Stimulated activated CD4-positive, alpha-beta T cell treated with anti-CD3 and anti-CD28 coated beads, Interleukin-2, amount 100 ng/mL, for 4 hours (primary cell): ENCODE data around the gene ACSM2B.
"Not testable (repeated sequence)": the region's sequence is repeated elsewhere in the genome, so short reads cannot be mapped to it uniquely, and the experiment has no call there.

Experiments used
- DNase-seq: peaks from one replicate; pipeline ENCODE4 v3.0.0-alpha.2; 2020; ENCODE audit warnings: low read depth

Gene ACSM2B, protein sequence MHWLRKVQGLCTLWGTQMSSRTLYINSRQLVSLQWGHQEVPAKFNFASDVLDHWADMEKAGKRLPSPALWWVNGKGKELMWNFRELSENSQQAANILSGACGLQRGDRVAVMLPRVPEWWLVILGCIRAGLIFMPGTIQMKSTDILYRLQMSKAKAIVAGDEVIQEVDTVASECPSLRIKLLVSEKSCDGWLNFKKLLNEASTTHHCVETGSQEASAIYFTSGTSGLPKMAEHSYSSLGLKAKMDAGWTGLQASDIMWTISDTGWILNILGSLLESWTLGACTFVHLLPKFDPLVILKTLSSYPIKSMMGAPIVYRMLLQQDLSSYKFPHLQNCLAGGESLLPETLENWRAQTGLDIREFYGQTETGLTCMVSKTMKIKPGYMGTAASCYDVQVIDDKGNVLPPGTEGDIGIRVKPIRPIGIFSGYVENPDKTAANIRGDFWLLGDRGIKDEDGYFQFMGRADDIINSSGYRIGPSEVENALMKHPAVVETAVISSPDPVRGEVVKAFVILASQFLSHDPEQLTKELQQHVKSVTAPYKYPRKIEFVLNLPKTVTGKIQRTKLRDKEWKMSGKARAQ

DNA sequence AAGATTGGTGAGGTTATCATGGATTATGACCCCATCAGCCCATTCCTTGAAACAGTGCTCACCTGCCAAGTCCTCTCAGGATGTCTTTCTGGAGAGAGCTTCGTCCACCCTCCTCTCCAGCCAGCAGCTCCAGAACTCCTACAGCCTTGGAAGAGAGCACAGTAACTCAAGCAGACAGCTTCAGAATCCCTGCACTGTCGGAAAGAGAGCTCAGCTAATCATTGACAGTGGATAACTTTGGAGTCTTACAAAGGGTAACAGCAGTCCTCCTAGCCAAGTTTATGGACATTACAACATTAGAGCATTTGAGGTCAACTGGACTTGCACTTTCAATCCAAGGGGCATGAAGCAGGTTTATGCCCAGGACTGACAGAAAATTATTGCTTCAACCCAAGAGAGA lies at the start of gene ACSM2B:
Gene ACSM2B (minus strand): TSS at position 223 of the 400 bp plus-strand sequence. CDS start 11,522 bp downstream, outside the sequence.
- DNase-seq = not testable (repeated sequence)

DNA sequence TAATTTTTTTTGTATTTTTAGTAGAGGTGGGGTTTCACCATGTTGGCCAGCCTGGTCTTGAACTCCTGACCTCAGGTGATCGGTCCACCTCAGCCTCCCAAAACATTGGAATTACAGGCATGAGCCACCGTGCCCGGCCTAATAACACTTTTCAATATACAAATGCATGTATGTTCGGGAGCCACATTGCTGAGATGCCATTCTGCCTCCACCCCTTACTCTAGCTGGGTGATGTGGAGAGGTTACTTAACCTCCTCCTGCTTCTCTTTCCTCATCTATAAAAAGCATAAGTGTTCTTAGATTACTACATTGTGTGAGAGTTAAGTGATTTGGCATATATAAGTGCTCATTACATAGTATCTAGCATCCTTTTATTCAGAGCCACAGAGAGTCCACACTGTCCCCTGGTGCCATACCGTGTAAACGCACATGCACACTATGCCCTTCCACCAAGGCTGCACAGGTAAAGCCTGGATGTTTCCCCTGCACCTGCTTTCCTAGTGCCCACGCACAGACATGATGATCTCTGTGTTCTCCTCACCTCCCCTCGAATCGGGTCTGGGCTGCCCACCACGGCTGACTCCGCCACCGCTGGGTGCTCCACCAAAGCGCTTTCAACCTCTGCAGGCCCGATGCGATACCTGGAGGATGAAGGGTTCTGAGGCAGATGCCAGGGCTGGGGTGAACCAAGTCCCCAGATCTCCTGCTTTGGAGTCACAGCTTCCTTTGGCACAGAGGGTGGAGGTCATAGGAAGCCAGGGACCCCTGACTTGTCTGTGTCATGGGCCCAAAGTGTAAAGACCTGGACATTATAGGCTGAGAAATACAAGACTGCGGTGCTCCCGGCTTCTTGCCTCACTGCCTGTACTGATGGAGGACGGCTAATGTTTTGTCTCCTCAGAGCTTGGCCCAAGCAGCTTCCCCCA lies 49.0 kb upstream of the ACSM2B start:
- no peak for DNase-seq

DNA sequence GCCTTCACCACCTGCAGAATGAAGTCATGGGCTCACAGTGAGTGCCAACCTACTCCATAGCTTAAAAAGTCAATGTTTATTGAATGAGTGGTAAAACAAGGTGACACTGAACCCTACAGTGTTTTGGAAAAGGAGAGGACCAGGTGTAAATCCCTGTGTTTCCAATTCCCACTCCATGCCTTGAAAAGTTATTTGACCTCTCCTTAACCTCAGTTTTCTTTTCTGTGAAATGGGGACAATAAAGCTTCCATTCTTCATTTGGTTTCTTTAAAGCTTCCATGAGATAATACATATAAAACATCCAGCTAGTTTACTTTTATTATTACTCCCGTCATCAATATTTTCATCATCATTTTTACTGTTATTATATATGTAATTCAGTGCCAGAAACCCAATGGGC lies 48.0 kb upstream of the ACSM2B start:
- DNase-seq = no peak

DNA sequence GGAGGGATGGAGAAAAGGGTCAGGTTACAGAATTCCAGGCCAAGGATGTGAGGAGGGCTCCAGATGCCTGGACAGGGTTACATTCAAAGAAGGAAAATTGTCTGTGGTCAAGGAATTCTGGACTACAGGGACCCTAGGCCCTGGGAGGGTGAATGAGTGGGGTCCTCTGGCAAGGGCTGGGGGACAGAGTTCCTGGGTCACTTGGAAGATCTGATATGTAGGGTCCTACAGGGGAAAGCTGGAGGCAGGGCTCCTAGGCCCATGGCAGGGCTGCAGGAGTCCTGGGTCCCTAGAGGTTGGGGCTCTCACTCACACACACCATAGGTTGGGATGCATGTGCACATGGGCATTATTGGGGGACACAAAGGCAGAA lies 46.3 kb upstream of the ACSM2B start:
- no peak for DNase-seq

DNA sequence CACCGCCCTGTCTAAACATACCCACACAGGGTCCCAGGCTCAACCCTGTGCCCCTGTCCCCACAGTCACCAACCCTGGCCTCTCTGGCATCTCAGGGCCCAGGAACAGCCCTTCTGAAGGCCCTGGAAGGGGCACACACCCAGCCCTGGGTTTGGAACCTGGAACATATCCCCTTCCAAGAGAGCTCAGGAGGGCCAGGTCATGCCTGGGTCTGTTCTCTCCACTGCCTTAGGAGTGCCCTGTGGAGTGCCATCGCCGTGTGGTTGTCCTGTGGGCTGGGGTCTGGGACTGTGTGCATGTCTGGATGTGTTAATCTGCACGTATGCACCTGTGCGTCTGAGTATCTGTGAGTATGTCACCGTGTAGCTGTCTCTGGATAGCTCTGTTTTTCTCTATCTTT lies 45.2 kb upstream of the ACSM2B start:
- no peak for DNase-seq

DNA sequence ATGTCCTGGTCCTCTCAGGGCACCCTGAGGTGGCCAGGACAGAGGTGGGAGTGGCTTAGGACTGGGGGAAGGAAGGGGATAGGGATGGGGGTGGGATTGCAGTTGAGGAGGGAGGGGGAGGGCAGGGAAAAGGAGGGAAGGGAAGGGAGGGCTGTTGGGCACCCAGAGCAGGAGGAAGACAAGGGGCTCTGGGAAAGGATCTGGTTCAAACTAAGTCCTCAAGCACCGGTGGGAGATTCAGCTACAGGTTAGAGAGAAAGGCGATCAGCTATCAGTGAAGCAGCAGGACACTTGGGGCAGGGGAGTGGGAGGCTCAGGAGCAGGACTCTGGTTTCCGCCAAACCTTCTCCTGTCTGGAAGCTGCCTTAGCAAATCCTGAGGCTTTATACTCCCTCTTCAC lies 44.6 kb upstream of the ACSM2B start:
- DNase-seq = no peak

DNA sequence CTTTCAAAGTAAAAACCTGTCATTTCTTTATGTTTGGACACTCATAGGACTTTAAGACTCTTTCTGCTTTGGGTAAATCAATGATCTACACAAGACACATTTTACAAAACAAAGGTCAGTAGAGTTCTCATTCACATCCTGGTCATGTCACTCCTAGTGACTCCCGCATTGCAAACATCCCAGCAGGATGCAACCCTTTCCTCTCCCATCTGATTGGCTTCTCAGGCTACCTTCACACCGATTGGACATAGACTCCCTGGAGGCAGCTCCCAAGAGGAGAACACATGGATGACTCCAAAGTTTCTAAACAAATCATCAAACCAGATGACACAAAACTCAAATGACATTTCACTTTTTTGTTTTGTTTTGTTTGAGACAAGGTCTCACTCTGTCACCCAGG lies 43.8 kb upstream of the ACSM2B start:
- no peak for DNase-seq

DNA sequence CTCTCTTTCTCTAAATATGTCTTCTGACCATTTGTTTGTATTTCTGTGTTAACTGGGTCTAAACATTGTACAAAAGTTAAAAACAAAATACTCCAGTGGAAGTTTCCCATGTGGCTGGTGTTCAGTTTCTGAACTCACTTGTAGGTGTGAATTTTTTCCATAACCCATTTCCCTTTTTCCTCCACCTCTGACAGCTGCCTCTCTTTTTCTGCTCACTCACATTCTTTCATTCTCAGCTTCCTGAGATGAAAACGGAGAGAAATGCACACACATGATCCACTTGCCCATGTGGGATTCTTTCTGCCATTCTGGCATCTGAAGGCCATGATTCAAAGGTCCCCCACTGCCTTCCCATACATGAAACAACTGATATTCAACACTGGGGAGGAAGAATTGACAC lies 41.1 kb upstream of the ACSM2B start:
- DNase-seq = no peak

DNA sequence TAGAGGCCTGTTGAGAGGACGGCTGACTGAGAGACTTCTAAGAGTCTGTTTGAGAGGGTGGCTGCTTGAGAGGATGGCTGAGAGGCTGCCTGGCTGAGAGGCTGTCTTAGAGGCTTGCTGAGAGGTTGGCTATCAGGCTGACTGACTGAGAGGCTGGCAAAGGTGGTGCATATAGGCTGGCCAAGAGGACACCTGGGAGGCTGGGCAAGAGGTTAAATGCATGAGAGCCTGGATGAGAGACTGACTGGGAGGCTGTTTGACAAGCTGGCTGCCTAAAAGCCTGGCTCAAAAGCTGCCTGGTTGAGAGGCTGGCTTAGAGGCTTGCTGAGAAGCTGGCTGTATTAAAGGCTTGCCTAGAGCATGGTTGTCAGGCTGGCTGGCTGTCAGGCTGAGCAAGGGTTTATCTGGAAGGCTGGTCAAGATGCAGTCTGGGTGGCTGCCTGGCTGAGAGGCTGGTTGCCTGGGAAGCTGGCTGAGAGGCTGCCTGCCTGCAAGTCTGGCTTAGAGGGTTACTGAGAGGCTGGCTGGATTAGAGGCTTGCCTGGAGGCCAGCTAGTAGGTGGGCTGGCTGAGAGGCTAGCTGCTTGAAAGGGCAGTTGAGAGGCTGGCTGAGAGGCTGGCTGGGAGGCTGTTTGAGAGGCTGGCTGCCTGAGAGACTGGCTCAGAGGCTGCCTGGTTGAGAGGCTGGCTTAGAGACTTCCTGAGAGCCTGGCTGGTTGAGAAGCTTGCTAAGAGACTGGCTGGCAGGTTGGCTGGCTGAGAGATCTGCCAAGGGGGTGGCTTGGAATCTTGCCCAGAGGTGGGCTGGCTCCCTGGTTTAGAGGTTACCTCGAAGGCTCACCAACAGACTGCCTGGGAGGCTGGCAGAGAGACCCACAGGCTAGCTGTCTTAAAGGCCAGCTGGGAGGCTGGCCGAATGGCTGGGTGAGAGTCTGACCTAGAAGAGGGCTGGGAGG lies 38.3 kb upstream of the ACSM2B start:
- DNase-seq = no peak

DNA sequence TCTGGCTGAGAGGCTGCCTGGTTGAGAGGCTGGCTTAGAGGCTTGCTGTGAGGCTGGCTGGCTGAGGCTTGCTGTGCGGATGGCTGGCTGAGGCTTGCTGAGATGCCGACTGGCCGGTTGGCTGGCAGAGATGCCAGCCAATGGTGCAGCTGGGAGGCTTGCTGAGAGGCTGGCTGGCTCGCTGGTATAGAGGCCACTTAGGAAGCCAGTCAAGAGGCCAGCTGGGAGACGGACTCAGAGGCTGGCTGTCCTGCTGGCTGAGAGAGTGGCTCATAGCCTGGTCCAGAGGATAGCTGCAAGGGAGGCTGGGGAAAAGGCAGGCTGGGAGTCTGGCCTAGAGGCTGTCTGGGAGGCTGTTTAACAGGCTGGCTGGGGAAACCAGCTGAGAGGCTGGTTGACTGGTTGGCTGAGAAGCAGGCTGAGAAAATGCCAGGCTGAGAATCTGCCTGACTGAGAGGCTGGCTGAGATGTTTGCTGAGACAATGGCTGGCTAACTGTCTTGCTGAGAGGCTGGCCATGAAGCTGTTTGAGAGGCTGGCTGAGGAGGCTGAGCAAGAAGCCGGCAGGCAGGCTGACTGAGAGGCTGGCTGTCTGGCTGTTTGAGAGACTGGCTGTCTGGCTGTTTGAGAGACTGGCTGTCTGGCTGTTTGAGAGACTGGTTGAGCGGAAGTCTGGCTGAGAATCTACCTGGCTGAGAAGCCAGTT lies 37.5 kb upstream of the ACSM2B start:
- no peak for DNase-seq

DNA sequence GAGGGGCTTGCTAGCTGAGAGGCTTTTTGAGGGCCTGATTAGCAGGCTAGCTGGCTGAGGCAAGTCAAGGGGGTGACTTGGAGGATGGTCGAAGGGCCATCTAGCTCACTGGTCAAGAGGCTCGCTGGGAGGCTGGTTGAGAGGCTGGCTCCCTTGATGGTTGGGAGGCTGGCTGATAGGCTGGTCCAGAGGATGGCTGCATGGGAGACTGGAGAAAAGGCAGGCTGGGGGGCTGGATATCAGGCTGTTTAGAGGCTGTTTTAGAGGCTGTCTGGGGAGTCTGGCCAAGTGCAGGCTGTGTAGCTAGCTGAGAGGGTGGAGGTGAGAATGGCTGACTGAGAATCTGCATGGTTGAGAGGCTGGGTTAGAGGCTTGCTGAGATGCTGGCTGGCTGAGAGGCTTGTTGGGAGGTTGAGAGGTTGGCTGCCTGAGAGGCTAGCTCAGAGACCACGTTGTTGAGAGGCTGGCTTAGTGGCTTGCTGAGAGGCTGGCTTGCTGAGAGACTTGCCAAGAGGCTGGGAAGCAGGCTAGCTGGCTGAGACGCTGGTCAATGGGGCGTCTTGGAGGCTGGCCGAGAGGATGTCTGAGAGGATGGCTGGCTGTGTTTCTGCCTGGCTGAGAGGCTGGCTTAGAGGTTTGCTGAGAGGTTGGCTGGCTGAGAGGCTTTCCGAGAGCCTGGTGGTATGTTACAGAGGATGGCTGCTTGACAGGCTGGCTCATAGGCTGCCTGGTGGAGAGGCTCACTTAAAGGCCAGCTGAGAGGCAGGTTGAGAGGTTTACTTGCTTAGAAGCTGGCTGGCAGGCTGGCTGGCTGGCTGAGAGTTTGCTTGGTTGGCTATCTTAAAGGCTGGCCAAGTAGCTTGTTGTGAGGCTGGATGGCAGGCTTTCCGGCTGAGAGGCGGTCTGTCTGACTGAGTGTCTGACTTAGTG lies 36.6 kb upstream of the ACSM2B start:
- no peak for DNase-seq

DNA sequence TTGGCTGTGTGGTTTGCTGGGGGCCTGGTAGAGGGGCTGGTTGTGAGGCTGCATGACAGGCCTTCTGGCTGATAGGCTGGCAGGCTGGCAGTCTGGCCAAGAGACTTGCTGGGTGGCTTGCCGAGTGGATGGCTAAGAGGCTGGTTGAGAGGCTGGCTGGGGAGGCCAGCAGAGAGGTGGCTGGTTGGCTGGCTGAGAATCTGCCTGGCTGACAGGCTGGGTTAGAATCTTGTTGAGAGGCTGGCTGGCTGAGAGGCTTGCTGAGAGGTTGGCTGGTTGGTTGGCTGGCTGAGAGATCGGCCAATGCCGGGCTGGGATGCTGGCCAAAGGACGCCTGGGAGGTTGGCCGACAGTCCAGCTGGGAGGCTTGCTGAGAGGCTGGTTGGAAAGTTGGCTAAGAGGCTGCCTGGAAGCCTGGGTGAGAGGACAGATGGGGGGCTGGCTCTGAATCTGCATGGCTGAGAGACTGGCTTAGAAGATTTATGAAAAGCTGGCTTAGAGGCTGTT lies 35.9 kb upstream of the ACSM2B start:
- no peak for DNase-seq

DNA sequence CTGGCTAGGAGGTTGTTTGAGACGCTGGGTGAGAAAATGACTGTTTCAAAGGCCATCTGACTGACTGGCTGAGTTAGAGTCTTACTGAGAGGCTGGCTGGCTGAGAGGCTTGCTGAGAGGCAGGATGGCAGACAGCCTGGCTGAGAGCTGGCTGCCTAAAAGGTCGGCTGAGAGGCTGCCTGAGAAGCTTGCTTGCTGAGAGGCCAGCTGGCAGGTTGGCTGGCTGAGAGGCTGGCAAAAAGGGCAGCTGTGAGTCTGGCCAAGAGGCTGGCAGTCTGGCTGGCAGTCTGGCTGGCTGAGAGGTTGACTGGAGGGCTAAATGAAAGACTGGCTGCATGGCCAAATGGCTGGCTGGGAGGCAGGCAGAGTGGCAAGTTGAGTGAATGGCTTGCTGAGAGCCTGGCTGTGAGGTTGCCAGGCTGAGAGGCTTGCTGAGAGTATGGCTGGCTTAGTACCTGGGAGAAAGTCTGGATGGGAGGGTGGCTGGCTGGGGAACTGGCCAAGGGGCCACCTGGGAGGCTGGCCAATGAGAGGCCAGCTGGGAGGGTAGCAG lies 35.3 kb upstream of the ACSM2B start:
- DNase-seq = no peak

DNA sequence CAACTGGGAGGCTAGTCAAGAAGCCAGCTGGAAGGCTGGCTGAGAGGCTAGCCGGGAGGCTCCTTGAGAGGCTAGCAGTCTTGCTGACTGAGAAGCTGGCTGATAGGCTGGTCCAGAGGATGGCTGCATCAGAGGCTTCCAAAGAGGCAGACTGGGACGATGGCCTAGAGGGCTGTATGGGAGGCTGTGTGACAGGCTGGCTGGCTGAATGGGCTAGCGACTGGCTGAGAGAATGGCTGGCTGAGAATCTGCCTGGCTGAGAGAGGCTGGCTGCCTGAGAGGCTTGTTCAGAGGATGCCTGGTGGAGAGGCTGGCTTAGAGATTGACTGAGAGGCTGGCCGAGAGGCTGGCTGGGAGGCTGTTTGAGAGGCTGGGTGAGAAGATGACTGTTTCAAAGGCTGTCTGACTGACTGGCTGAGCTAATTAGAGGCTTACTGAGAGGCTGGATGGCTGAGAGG lies 34.8 kb upstream of the ACSM2B start:
- no peak for DNase-seq

DNA sequence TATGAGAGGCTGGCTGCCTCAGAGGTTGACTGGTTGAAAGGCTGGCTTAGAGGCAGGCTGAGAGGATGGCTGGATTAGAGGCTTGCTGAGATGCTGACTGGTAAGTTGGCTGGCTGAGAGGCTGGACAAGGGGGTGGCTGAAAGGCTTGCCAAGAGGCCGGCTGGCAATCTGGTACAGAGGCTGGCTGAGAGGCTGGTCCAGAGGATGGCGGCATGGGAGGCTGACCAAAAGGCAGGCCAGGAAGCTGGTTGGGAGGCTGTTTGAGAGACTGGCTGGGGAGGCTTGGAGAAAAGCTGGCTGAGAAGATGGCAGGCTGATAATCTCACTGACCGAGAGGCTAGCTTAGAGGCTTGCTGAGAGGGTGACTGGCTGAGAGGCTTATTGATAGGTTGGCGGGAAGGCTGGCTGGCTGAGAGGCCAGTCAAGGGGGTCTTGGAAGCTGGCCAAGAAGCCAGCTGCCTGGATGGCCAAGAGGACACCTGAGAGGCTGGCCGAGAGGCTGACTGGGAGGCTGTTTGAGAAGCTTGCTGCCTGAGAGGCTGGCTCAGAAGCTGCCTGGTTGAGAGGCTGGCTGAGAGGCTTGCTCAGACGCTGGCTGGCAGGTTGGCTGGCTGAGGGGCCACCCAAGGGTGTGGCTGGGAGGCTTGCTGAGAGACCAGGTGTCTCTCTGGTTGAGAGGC lies 34.2 kb upstream of the ACSM2B start:
- DNase-seq = no peak

DNA sequence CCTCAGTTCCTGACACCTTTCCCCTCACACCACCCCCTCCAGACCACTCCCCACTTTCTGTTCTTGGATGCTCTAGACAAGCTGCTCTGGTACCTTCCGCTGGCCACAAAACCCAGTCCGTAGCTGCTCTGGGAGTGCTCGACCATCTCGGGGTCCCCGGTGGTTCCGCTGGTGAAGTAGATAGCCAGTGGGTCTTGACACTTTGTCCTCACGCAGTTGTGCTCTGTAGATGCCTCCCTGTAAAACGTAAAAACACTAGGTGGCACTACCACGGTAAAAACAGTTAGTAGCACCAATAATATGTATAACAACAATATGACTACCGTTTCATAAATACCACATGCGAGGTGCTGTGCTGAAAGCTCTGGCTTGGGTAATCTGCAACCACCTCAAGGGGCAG lies 26.0 kb upstream of the ACSM2B start:
- not testable (repeated sequence) for DNase-seq

DNA sequence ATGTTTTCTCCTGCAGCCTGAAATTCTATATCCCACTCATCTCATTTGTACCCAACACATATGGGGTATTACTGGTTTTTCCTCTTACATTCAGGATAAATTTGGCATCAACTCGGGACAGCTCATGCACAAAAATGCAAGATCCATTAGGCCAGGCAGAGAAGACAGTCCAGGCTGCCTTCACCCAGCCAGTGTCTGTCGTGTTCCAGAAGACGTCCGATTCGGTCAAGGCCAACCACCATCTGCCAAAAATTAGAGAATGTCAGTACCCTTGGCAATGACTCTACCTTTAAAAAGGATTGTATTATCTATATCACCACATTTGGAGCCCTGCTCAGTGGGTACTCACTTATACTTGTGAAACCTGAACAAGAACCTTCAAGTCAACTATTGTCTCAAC lies 23.3 kb upstream of the ACSM2B start:
- DNase-seq = not testable (repeated sequence)

DNA sequence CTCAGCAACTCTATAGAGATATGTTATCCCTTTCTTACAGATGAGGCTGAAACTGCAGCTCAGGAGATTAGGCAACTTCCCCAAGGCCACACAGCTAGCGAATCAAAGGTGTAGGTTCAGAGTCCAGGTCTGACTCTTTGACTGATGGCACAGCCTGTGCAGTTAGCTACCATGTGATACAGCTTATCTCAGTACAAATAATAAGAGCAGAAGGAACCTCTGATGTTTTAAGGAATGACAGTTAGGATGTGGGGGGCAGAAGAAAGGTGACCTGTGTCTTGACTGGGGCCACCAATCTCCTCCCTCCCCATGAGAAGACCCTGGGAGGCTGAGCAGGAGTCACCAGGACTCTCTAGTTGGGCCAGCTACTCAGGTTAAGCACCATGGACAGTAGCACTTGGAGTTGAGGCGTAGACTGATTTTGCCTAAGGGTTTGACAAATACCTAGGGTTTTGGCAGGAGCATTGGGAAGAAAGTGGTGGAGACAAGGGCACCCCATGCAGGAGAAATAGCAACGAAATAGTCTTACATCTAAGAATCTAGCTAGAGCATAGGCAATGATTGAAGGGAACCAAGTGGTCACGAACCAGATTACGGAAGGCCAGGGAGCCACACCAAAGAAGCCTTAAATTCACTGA lies 22.8 kb upstream of the ACSM2B start:
- no peak for DNase-seq
